Heart right ventricle (tissue), 16 donors: ENCODE measurements around the gene MRPL22. TPM values are rescaled to one million over a fixed set of nuclear protein-coding genes. Genes with fewer than 3 reads are reported as not detected.

Experiments used
- ATAC-seq, 8 donors: fragments of 200-7000 bp; cut with Tn5 transposase; one replicate each; pipeline ENCODE4 v1.9.1; 2020; ENCODE audit warnings: mild to moderate bottlenecking in 8 of 8, moderate library complexity in 8 of 8, moderate number of reproducible peaks in 1 of 8
- DNase-seq, 2 donors: peaks; one replicate each; pipeline ENCODE4 v3.0.0-alpha.2; 2020
- H3K27ac ChIP-seq, 10 donors: fragments of 200-600 bp; sonication (generic) in 2 of 10; one replicate each; pipeline versions ENCODE4 v1.5.0 to v1.8.0; 2020 to 2022; ENCODE audit warnings: mild to moderate bottlenecking in 3 of 10
- H3K27me3 ChIP-seq, 7 donors: fragments of 200-600 bp; one replicate each; pipeline ENCODE4 v1.8.0; 2021 to 2022; ENCODE audit warnings: mild to moderate bottlenecking in 2 of 7
- H3K36me3 ChIP-seq, 9 donors: fragments of 200-600 bp; sonication (generic) in 1 of 9; one replicate each; pipeline versions ENCODE4 v1.5.0 to v1.8.0; 2020 to 2022; ENCODE audit warnings: mild to moderate bottlenecking in 2 of 9
- H3K4me1 ChIP-seq, 9 donors: fragments of 200-600 bp; sonication (generic) in 1 of 9; one replicate each; pipeline versions ENCODE4 v1.5.0 to v1.8.0; 2020 to 2022; ENCODE audit warnings: mild to moderate bottlenecking in 4 of 9
- H3K4me3 ChIP-seq, 10 donors: fragments of 200-600 bp; sonication (generic) in 2 of 10; one replicate each; pipeline versions ENCODE4 v1.5.0 to v1.8.0; 2020 to 2022; ENCODE audit warnings: mild to moderate bottlenecking in 7 of 10, moderate library complexity in 2 of 10
- H3K9me3 ChIP-seq, 11 donors: fragments of 200-600 bp in 10 of 11; sonication (generic) in 2 of 11; one replicate each; pipeline versions ENCODE4 v1.5.0 to v1.8.0; 2013 to 2022; ENCODE audit warnings: mild to moderate bottlenecking in 2 of 11, control low read depth in 1 of 11, moderate library complexity in 1 of 11
- WGBS, 2 donors: extraction: QIAGEN DNeasy Blood & Tissue Kit; methylation state at CpG; one replicate each; pipeline ENCODE4 v1.1.7; 2013; ENCODE audit warnings: inconsistent platforms in 1 of 2; 5-methylcytosine and 5-hydroxymethylcytosine counted together
- intact Hi-C, 10 donors: fragments of 100-400 bp; cut with DNase I; formaldehyde crosslinking; loops; one replicate each; pipeline versions ENCODE4 v1.11.1 to v1.14.2; 2022
- polyA plus RNA-seq, 2 donors: library from polyadenylated mRNA; stranded (reverse); fragments of 200-250 nt; gene quantifications; one replicate each; pipeline ENCODE4 v1.2.3, GENCODE V29; 2013
- total RNA-seq, 10 donors: library from RNA; stranded (reverse); fragmentation: NEBNext Ultra II Directional in 3 of 10; extraction: Animal tissue kit (Norgen Biotek cat#: 25700) in 3 of 10; gene quantifications; one replicate each; pipeline versions ENCODE4 v1.2.1 to v1.2.4, GENCODE V29; 2021 to 2023
- TF ChIP-seq, protein P1 (sequence below), 9 donors: fragments of 200-600 bp; sonication (generic) in 2 of 9; IDR thresholded peaks; one replicate each; pipeline versions ENCODE4 v1.5.0 to v1.8.0; 2021 to 2022; ENCODE audit warnings: antibody characterized with exemption in 9 of 9, mild to moderate bottlenecking in 5 of 9, moderate library complexity in 1 of 9
- donor health status: Arrhythmogenic right ventricular cardiomyopathy.
- donor health status: ischemic (EF 13 %, LVEDD 7.1; RV severe dilation, severe dysfunction).
- donor health status: healthy with polysubstance abuse.
- donor health status: DM: no; HTN: yes; CAD: no.
- donor health status: DM: no; HTN: no; CAD: no.
- donor health status: ischemic (EF 25% LVEDD 6.9; RV normal size, moderate dysfunction).
- donor health status: ischemic (EF 25% LVEDD 5.7; RV mildly dilated, moderate dysfunction).
- donor health status: healthy.
- donor health status: DM: yes; HTN: yes; CAD: no.
- donor health status: Ischemic cardiomyopathy.
- donor health status: ischemic (EF 35%, LVEDD 5.7; RV mildly dilated, moderate dysfunction).
- donor health status: nonischemic (EF 11% LVEDD 7.7; RV severe dilation, severe dysfunction).
- donor health status: DM: yes; HTN: yes; CAD: no.
- donor health status: PGD.
- donor health status: ischemic (EF 29% LVEDD 5.4; RV normal size, mild dysfunction).
- donor health status: nonischemic (EF 23%, LVEDD 6.1; RV moderate dilation, normal function).

MRPL22 gene
- total and polyA plus RNA-seq, 12 donors = 57.1 to 109 (median 73.2) TPM

DNA sequence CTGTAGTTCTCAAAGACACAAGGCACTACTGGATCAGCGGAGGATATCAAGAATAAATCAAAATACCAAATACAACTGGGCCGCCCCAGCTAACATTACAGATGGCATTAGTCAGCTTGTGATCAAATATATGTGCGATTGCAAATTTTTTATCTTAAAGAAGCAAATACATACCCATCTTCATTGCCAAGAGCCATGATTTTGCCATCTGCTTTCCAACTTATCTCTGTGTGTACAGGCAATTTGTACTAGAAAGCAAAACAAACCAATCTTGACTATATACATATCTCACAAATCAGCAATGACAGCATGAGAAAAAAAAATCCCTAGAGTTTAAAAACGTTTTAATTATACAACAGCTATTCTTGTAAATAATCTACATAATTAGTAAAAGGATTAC lies 23.1 kb upstream of the MRPL22 start:
- TF ChIP-seq, protein P1, sequence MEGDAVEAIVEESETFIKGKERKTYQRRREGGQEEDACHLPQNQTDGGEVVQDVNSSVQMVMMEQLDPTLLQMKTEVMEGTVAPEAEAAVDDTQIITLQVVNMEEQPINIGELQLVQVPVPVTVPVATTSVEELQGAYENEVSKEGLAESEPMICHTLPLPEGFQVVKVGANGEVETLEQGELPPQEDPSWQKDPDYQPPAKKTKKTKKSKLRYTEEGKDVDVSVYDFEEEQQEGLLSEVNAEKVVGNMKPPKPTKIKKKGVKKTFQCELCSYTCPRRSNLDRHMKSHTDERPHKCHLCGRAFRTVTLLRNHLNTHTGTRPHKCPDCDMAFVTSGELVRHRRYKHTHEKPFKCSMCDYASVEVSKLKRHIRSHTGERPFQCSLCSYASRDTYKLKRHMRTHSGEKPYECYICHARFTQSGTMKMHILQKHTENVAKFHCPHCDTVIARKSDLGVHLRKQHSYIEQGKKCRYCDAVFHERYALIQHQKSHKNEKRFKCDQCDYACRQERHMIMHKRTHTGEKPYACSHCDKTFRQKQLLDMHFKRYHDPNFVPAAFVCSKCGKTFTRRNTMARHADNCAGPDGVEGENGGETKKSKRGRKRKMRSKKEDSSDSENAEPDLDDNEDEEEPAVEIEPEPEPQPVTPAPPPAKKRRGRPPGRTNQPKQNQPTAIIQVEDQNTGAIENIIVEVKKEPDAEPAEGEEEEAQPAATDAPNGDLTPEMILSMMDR (IDR thresholded peaks at IDR 0.05) = no peak
- ATAC-seq (no peak), DNase-seq (no peak)
- no peak overlapping the region for H3K4me3 ChIP-seq
- H3K36me3 ChIP-seq = peaks cover 0 to 100% (median 44%) of the 10 kb centered on the region in 9 donors
- H3K9me3 ChIP-seq = no peaks in the 10 kb centered on the region
- no peaks in the 10 kb centered on the region for H3K27me3 ChIP-seq
- no peak overlapping the region for H3K27ac ChIP-seq
- intact Hi-C loops = loop anchor here in 2 of 10 donors (10.0 kb wide), 2 partner anchors 53 to 263 kb away; no protein-coding TSS in a partner anchor
- H3K4me1 ChIP-seq = no peaks in the 10 kb centered on the region
- WGBS, 2 donors = 85 to 87% methylated on average over 4 of the region's 4 CpGs

DNA sequence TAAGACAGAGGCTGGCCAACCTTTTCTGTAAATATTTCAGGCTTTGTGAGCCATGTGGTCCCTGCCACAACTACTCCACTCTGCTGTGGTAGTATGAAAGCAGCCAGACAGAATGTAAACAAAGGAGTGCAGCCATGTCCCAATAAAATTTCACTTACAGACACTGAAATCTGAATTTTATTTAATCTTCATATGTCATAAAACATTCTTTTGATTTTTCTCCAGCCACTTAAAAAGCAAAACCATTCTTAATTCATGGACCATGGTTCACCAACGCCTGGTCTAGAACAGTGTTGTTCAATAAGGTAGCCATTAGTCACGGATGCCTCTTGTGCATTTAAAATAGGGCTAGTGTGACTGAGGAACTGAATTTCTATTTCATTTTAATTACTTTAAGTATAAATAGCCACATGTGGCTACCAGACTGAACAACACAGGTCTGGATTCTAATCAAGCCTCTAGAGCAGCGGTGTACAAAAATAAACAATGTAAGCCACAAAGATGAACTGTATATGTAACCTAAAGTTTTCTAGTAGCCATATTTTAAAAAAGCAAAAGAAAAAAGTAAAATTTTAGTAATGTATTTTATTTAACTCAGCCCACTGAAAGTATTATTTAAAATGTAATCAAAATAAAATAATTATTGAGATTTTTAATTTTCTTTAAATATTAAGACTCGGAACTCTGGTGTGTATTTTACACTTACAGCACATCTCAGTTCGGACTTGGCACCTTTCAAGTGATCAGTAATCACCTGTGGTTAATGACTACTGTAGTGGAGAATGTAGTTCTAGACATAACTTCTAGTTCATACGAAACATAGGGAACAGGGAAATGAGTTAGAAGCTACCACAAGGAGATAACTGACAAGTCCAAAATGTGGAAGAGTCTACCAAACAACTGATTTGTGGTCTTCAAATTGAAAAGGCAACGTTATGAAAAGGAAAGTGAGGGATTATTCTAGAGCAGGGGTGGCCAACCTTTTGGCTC lies 17.1 kb upstream of the MRPL22 start:
- WGBS, 2 donors = 96 to 97% methylated on average over 7 of the region's 7 CpGs
- TF ChIP-seq, protein P1 (IDR thresholded peaks at IDR 0.05) = no peak
- no peak overlapping the region for H3K4me3 ChIP-seq
- H3K9me3 ChIP-seq = no peaks in the 10 kb centered on the region
- no peaks in the 10 kb centered on the region for H3K27me3 ChIP-seq
- H3K27ac ChIP-seq = no peak overlapping the region
- H3K36me3 ChIP-seq = peaks cover 0 to 100% (median 63%) of the 10 kb centered on the region in 9 donors
- no peak for ATAC-seq
- DNase-seq = no peak
- H3K4me1 ChIP-seq = no peaks in the 10 kb centered on the region
- intact Hi-C loops = no loop called here

DNA sequence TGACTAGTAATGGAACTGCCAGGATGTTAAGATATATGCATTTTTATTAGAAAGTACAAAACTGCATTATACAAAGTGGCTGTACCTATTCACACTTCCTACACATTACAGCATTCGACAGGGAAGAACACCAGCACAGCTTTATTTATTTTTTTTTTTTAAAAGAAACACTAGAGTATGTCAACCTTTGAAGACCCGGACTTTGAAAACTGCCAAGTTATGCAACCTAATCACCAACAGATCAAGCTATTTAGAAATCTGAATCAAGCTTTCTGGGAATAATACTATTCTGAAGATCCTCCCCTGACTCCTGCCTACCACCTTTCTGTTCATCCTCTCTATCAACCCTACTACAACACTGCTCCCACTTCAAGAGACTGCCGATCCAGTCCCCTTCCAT lies 7.3 kb upstream of the MRPL22 start:
- intact Hi-C loops = no loop called here
- ATAC-seq (no peak), DNase-seq (no peak)
- Histone ChIP-seq H3K9me3 (no peaks in the 10 kb centered on the region), H3K27me3 (no peaks in the 10 kb centered on the region), H3K27ac (no peak overlapping the region), H3K4me1 (peaks cover 0 to 18% (median 15%) of the 10 kb centered on the region in 9 donors), H3K36me3 (peaks cover 0 to 73% (median 20%) of the 10 kb centered on the region in 9 donors), H3K4me3 (no peak overlapping the region)
- WGBS, 2 donors = 95% methylated on average over 3 of the region's 3 CpGs
- TF ChIP-seq, protein P1 (IDR thresholded peaks at IDR 0.05) = no peak

DNA sequence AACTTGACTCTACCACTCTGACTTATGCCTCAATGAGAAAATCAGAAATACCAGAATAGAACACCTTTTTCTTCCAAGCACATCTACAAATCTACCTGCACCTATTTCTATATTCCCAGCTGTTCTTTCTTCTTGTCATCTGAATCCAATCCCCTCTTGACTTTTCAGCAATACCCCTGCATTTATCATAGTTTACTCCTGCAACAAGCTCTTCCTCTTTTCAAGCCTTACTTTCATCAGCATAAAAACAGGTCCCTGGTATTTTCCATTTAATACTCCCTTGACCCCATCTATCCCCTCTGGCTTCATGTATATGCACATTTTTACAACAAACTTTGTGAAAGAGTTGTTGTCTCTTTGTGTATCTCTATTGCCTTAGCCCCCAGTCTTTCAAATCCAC lies 6.0 kb upstream of the MRPL22 start:
- TF ChIP-seq, protein P1 (IDR thresholded peaks at IDR 0.05) = no peak
- Histone ChIP-seq H3K4me1 (peaks cover 0 to 24% (median 15%) of the 10 kb centered on the region in 9 donors), H3K27me3 (no peaks in the 10 kb centered on the region), H3K36me3 (peaks cover 0 to 61% (median 20%) of the 10 kb centered on the region in 9 donors), H3K27ac (no peak overlapping the region), H3K9me3 (no peaks in the 10 kb centered on the region), H3K4me3 (no peak overlapping the region)
- ATAC-seq (no peak), DNase-seq (no peak)
- intact Hi-C loops = loop anchor here in 2 of 10 donors (5.0 kb wide), 2 partner anchors 73 to 78 kb away; partner anchors contain the start of gene CNOT8 (in 1 of the 2)
